MG63 (cell line): ENCODE measurements around the gene ATXN7. TPM values are rescaled to one million over a fixed set of nuclear protein-coding genes. Genes with fewer than 3 reads are reported as not detected.
A peak's percentile ranks its signal among the peaks of the same experiment; 100 is the strongest.

Experiments used
- DNase-seq: peaks from one replicate; pipeline ENCODE4 v3.0.0-alpha.2; 2020
- H3K27me3 ChIP-seq: fragments of 250-450 bp; sonication (Bioruptor Pico); 2 replicates; pipeline ENCODE4 v1.5.1; 2020; ENCODE audit warnings: mild to moderate bottlenecking, moderate library complexity
- H3K36me3 ChIP-seq: fragments of 250-450 bp; sonication (Bioruptor Pico); 2 replicates; pipeline ENCODE4 v1.5.1; 2020; ENCODE audit warnings: mild to moderate bottlenecking, moderate library complexity
- H3K4me3 ChIP-seq: fragments of 250-450 bp; sonication (Bioruptor Pico); 2 replicates; pipeline ENCODE4 v1.5.1; 2020; ENCODE audit warnings: mild to moderate bottlenecking, moderate library complexity
- H3K9me3 ChIP-seq: fragments of 250-450 bp; sonication (Bioruptor Pico); 2 replicates; pipeline ENCODE4 v1.5.1; 2020; ENCODE audit warnings: mild to moderate bottlenecking, moderate library complexity
- total RNA-seq: library from RNA; depleted of rRNA; stranded (reverse); fragments of >200 nt; shearing (Covaris generic); gene quantifications from 2 replicates; pipeline ENCODE4 v1.2.3, GENCODE V29; 2014; ENCODE audit warnings: low replicate concordance

Gene ATXN7
- total RNA-seq, 1 experiment from 2014 or later, result 6.0 TPM

DNA sequence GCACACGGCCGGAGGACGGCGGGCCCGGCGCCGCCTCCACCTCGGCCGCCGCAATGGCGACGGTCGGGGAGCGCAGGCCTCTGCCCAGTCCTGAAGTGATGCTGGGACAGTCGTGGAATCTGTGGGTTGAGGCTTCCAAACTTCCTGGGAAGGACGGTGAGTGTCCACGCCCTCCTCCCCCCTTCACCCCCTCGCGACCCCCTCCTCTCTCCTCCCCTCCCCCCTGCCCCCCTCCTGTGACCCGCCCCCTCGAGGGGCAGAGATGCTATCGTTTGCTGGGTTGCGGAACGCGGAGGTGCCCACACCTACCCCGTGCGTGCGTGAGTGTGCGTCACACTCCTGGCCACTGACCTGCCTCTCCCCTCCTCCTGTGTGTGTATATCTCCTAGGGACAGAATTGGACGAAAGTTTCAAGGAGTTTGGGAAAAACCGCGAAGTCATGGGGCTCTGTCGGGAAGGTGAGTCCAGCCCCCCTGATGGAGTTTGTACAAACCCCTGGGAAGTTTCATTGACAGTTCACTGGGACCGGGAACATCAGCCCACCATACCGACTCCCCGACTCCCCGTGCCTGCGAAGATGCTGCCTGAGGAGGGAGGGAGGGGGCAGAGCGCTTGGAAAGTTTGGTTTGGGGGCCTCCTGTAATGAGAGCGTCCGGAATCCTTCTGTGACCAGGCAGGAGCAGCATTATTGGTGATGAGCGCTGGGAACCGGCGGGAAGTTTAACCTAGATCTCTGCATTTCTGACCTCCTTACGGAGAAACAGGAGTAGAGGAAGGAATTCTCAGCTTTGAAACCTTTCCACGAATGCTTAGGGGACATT, 49.3 kb downstream of the ATXN7 start:
- peak; percentile 50 for DNase-seq
- peak overlapping the region; percentile 63 for H3K4me3 ChIP-seq
- H3K9me3 ChIP-seq, result no peaks in the 10 kb centered on the region
- no peaks in the 10 kb centered on the region for H3K27me3 ChIP-seq
- peaks cover 18% of the 10 kb centered on the region for H3K36me3 ChIP-seq

DNA sequence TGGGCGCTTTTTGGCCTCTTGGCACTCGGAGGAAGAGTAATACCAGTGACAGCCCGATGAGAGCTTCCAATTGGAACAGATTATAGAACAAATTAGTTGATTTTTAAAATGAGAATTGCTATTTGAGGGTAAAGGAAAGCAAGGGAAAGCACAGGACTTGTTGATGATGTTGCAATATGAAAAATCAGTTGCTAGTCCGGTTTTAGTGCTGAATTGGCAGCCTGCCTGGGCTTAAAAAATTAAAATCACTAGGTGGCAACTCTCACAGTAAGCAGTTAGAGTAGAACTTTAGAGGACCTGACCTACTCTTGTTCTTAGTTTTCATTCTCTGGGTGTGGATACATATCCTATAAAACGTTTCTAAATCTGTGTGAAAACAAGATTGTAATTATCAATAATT, 50.6 kb downstream of the ATXN7 start:
- Histone ChIP-seq H3K27me3 (no peaks in the 10 kb centered on the region), H3K4me3 (no peak overlapping the region), H3K36me3 (peaks cover 24% of the 10 kb centered on the region), H3K9me3 (no peaks in the 10 kb centered on the region)
- no peak for DNase-seq

DNA sequence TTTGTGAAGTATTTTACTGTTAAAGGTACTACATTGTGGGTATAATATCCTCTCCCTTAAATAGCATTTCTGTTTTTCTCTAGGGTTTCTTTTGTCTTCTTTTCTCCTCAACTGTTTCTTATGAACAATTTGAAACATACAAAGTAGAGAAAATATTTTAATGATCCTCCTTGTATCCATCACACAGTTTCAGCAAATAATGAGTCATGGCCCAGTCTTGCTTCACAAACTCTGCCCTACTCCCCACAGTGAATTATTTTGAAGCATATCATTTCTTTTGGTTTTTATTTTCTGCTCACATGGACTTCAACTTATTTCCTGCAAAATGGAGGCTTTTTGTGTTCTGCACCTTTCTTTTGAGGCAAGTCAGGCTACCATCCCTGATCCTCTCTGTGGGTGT, 54.7 kb downstream of the ATXN7 start:
- no peaks in the 10 kb centered on the region for H3K9me3 ChIP-seq
- H3K4me3 ChIP-seq, result no peak overlapping the region
- no peaks in the 10 kb centered on the region for H3K27me3 ChIP-seq
- no peak for DNase-seq
- peaks cover 37% of the 10 kb centered on the region for H3K36me3 ChIP-seq

DNA sequence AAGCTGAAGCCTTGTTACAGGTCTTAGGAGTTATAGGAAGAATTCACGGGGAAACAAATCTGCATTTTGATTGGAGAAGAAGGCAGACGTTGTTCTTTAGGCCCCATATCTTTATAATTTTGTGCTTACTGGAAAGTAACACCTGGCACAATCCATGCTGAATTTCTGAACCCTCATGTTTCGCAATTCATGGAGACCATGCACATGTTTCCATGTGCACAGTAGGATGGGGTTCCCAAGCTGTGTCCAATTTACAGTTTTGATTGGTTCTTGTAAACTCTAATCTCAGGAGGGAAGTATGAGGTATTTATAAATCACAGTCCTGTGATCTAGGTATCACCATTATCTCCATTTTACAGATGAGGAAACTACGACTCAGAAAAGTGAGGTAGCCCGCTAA, 56.3 kb downstream of the ATXN7 start:
- peaks cover 34% of the 10 kb centered on the region for H3K36me3 ChIP-seq
- no peak overlapping the region for H3K4me3 ChIP-seq
- H3K9me3 ChIP-seq, result no peaks in the 10 kb centered on the region
- no peaks in the 10 kb centered on the region for H3K27me3 ChIP-seq
- DNase-seq, result no peak

DNA sequence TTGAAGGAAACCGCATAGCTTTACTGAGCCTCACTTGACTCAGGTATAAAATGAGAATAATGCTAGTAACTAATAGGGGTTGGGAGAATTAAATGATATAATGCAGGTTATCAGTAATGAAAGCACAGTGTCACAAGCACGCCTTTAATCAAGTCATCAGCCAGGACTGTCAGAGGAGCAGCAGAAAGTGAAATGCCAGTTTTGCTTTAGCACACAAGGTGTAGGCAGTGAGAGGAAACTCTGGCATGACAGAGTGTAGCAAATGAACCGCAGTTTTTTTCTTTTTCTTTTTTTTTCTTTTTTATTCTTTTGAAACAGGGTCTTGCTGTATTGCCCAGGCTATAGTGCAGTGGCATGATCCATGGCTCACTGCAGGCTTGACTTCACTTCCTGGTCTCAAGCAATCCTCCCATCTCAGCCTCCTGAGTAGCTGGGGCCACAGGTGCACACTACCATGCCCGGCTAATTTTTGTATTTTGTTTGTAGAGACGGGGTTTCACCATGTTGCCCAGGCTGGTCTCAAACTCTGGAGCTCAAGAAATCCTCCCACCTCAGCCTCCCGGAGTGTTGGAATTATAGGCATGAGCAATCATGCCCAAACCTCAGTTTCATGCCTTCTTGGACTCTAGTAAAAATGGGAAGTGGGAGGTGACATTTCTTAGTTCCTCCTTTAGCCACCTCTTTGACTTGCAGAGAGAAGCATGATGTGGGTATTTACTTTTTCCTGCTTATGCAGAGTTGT, 58.2 kb downstream of the ATXN7 start:
- peaks cover 29% of the 10 kb centered on the region for H3K36me3 ChIP-seq
- H3K4me3 ChIP-seq, result no peak overlapping the region
- no peaks in the 10 kb centered on the region for H3K9me3 ChIP-seq
- no peaks in the 10 kb centered on the region for H3K27me3 ChIP-seq
- DNase-seq, result no peak

DNA sequence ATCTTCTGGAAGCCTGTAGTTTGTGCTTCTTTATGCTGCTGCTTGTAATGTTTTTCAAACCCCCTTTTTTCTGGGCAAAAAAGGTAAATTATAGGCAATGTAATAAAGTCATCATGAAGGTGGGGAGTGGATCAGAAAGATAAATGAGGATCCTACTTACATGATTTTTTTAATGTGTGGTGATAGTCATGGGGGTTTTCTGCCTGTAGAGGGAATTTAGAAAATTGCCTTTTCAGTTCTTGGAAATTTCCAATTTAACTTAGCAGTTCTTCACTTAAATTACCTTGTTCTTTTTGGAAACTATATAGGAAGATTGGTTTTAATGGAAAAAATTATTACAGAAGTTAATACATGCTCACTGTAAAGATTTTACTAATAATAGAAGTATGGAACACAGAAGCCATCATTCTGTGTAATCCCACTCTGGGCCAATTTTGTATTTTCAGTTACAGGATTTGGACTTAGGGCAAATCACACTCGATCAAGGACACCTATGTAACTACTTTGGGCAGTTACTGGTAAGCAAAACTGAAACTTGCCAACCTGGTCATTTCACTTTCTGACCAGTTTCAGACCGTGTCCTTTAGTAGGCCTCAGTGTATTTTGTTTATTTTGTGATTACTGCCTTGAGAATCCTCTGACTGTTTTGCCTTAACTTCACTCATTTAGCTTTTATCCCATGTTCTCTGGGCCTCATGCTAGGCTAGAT, 59.0 kb downstream of the ATXN7 start:
- no peak for DNase-seq
- no peaks in the 10 kb centered on the region for H3K27me3 ChIP-seq
- no peak overlapping the region for H3K4me3 ChIP-seq
- H3K9me3 ChIP-seq, result no peaks in the 10 kb centered on the region
- peaks cover 22% of the 10 kb centered on the region for H3K36me3 ChIP-seq

DNA sequence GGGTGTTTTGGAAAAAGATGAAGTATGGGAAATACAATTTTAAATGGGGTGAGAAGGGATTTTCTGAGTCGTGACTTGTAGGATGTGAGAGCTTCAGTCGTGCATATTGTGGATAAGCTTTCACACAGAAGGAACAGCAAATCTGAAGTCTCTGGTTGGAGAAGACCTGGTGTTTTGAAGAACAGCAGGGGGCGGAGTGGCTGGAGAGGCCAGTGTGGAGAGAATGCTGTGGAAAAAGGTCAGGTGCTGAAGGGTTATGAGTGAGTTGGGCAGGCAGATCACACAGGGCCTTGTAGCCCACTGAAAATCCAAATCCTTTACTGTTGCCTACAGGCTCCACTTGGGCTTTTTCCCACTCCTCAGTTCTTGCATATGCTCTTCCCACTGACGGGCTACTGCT, 62.6 kb downstream of the ATXN7 start:
- no peak overlapping the region for H3K4me3 ChIP-seq
- H3K9me3 ChIP-seq, result no peaks in the 10 kb centered on the region
- no peak for DNase-seq
- peaks cover 9% of the 10 kb centered on the region; the same call in 1 of the 2 replicates for H3K36me3 ChIP-seq
- H3K27me3 ChIP-seq, result no peaks in the 10 kb centered on the region

DNA sequence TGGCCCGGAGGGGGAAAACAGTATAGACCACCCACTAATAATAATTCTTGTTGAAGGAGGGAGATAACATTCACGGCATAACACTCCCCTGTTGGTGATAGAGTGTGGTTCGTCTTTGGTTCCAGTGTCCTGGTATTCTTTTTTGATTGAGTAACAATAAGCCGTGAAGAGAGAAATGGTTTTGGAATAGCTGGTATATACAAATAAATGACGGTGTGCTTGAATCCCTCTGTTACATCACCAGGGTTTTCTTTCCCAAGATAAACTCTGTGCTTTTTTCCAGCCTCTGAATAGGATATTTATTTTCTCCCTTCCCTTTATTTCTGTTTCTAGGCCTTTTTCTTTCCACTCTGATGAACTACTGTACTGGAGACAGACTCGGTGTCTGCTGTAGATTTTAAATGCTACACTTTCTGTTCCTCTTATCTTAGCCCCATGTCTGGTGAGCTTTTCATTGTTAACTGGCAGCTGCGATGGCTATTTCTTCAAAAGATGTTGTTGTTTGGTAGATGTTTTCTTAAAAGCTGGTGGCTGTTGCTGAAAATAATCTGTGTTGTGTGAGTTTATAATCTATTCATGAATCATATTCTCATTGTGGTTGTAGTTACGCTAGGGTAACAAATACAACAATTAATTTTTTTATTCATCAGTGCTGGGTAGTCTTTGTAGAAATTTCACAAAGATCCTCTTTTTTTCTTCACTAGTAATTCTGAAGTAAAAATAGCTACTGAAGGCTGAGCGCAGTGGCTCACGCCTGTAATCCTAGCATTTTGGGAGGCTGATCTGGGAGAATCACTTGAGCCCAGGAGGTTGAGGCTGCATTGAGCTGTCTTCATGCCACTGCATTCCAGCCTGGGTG, 64.0 kb downstream of the ATXN7 start:
- H3K36me3 ChIP-seq, result peaks cover 5% of the 10 kb centered on the region; the same call in 1 of the 2 replicates
- H3K9me3 ChIP-seq, result no peaks in the 10 kb centered on the region
- no peak overlapping the region for H3K4me3 ChIP-seq
- DNase-seq, result no peak
- H3K27me3 ChIP-seq, result no peaks in the 10 kb centered on the region

DNA sequence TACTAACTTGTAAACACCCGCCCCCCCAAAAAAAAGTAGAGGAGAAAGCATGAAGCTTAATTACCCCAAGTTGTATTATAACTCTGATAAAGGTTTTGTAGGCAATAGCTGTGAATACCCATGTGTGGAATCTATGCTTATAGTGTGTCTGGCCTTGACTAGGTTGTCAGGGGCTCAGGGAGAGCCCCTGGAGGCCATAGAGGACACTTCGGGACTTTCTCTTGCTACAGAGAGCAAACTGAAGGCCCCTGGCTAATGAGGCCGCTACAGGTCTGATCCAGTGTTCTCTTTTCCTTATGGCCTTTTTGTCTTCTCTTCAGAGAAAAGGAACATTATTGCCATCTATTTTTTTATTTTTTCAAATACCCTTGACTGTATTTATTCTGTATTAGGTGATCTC, 67.6 kb downstream of the ATXN7 start:
- no peak overlapping the region for H3K4me3 ChIP-seq
- no peaks in the 10 kb centered on the region for H3K9me3 ChIP-seq
- DNase-seq, result no peak
- no peaks in the 10 kb centered on the region; the same call in 1 of the 2 replicates for H3K36me3 ChIP-seq
- H3K27me3 ChIP-seq, result no peaks in the 10 kb centered on the region

DNA sequence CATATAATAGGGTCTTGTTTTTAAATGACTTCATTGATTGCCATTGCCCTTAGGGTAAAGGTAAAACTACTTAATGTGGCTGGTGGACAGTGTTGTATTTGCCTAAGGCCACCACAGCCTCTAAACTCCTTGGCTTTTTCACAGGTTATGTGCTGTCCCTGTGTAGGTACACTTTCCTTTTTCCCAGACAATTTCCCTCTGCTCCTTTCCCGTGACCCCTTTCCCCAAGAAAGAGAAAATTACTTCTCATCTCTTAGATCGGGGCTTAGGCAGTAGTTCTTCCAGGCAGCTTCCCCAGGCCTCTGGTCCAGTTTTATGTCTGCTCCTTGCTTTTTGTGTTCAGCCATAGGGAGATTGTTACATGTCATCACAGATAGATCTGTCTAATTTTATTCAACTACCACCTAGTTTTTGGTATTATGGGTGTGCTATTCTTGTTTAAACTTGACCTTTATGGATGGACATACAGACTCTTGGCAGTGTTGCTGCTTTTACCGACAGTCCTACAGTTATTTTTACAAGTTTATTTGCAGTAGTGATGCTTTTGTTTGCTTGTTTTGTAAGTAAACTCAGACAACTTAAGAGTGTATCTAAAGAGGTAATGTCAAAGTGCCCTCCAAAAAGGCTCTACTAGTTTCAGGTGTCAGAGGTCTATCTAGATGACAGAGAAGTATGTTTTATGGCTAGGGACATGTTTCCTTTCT, 69.0 kb downstream of the ATXN7 start:
- no peaks in the 10 kb centered on the region; the same call in 1 of the 2 replicates for H3K36me3 ChIP-seq
- no peak overlapping the region for H3K4me3 ChIP-seq
- DNase-seq, result no peak
- no peaks in the 10 kb centered on the region for H3K27me3 ChIP-seq
- H3K9me3 ChIP-seq, result no peaks in the 10 kb centered on the region

DNA sequence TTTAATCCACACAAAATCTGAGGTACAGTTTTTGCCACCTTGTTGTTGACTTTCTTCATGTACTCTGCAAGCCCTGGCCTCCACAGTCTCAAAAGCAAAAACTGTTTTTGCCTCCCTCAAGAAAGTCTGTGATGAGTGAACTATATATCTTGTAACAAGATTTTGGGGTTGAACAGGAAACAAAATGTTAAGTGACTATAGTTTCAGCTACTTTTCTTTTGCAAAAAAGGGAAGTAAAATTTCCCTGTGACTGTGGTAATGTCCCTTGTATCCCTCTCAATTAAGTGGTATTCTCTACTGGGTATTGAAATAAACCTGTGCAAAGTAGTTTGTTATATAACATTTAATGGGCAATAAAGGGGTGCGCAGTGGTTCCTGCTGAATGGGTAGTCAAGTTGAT, 69.8 kb downstream of the ATXN7 start:
- Histone ChIP-seq H3K36me3 (no peaks in the 10 kb centered on the region; the same call in 1 of the 2 replicates), H3K9me3 (no peaks in the 10 kb centered on the region), H3K4me3 (no peak overlapping the region), H3K27me3 (no peaks in the 10 kb centered on the region)
- DNase-seq, result no peak

DNA sequence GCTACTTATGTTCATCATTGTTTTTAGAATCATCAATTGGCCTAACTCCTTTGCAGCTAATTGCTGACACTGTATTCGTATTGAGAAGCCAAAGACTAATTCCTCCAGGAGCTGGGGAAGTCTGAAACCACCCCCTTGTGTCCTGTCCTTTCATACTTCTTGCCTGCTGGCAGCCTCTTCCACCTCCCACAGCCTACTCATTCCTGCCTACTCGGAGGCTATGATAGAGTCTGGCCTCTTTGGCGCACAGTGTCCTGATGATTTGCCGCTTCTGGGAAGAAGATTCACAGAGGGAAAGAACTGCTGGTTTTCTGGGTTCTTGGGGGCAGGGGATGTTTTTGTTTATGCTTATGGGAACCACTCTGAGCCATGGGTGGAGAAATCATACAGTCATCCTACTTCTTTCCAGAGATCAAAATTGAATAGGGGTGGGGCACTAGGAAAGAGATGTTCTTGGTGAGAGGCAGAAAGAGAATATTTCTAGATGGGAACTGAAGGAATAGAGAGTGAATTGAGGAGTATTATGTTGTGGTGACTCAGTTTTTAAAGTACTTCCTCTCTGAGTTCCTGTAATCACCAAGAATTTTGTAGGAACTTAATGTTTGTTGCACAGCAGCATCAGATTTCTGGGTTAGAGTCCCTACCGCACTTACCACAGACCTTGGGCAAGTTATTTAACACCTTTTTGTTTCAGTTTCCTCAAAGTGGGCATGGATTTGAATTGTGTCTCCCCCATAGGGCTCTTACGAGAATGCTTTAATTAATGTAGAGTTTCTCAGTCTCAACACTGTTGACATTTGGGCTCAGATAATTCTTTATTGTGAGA, 70.6 kb downstream of the ATXN7 start:
- H3K9me3 ChIP-seq, result no peaks in the 10 kb centered on the region
- no peak overlapping the region for H3K4me3 ChIP-seq
- no peak for DNase-seq
- H3K27me3 ChIP-seq, result no peaks in the 10 kb centered on the region
- no peaks in the 10 kb centered on the region; the same call in 1 of the 2 replicates for H3K36me3 ChIP-seq

DNA sequence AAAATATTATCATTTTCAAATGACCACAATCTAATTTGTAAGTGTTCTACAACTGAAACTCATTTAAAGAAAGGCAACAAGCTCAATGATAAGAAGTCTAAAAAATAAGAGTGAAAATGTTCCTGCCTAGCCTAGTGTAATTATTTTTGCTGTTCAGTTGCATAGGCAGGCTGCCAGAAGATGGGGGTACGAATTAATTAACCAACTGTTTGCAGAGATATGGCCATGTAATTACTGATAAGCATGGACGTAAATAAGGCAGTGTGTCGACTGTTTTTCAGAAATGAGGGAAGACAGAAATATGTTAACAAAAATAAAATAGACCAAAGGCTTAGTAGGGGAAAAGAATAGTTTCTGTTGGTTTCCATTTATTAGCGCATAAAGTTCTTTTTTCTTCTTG, 73.3 kb downstream of the ATXN7 start:
- Histone ChIP-seq H3K4me3 (no peak overlapping the region), H3K36me3 (no peaks in the 10 kb centered on the region; the same call in 1 of the 2 replicates), H3K27me3 (no peaks in the 10 kb centered on the region), H3K9me3 (no peaks in the 10 kb centered on the region)
- DNase-seq, result no peak

DNA sequence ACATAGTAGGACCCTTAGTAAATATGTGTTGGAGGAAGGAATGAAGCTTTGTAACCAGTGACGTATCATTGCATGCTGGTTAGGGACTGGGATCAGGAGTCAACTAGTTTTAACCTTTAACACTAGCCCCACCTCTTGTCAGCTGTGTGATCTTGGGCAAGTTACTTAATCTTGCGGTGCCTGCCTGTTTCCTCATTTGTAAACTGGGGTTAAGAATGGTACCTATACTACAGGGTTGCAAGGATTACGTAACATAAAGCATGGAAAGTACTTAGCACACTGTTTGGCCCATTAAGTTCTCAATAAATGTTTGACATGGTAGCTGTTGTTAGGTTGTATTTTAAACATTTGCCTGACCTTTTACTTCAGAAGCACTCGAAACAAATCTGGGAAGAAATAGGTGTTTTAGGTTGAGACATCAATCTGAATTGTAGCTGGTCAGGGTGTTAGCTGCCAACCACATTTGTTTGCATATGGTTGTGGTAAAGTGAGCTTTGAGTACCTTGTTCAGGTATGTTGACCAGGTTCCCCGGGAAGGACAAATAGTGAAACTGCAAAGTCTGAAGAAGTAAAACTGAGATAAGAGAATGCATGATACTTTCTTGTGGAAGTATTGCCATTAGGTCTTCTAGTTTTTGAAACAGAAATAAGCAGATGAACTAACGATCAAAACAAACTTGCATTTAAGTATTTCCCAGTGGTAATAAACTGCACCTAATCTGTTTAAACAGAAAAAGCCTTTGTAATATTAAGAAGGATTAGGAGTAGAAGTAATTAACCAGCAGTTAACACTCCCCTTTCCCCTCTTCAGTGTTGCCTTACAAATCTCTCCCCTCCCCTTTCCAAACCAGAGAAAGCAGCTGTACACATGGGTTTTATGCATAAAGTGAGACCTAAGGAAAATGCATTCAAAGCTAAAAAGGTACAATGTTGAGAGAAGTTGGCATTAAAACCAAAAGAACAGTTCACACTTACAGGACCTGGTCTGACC, 74.3 kb downstream of the ATXN7 start:
- no peak for DNase-seq
- Histone ChIP-seq H3K9me3 (no peaks in the 10 kb centered on the region), H3K27me3 (no peaks in the 10 kb centered on the region), H3K36me3 (no peaks in the 10 kb centered on the region), H3K4me3 (no peak overlapping the region)
